WI38 (cell line): Measurements from ENCODE around the gene CATSPERZ.

Experiments
- H3K4me3 ChIP-seq: 2 replicates; pipeline ENCODE4 v1.5.1; 2011; ENCODE audit warnings: low read depth, mild to moderate bottlenecking, control low read depth, low read length
- TF ChIP-seq, protein P1 (sequence below): IDR thresholded peaks from 2 replicates; pipeline ENCODE4 v1.5.1; 2012; ENCODE audit warnings: low read depth, mild to moderate bottlenecking, control low read depth, low read length

Gene CATSPERZ

DNA sequence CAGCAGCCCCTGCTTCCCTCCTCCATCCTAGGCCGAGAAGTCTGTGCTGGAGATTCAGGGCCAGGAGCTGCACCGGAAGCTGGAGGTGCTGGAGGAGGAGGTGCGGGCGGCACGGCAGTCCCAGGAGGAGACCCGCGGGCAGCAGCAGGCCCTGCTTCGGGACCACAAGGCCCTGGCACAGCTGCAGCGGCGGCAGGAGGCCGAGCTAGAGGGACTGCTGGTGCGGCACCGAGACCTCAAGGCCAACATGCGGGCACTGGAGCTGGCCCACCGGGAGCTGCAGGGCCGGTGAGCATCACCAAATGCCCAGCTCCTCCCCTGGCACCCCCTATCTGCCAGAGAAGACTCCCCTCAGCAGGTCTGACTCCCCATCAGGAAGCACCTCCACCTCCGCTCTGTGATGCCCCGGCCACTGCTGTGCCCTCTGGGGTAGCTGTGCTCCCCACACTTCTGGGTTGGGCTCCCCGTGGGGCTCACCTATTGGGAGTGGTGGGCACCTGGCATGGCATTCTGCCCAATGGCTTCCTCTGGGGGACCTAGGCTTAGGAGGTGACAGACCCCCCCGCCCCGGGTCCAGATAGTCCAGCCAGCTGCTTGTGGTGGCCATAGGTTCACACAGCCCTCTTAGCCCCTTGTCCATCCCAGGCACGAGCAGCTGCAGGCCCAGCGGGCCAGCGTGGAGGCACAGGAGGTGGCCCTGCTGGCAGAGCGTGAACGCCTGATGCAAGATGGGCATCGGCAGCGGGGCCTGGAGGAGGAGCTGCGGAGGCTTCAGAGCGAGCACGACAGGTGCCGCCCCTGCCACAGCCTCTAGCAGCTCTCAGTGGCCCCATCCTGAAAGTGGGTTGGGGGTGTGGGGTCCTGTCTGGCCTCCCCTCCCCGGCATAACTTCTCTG lies 52.2 kb downstream of the CATSPERZ start:
- TF ChIP-seq, protein P1, sequence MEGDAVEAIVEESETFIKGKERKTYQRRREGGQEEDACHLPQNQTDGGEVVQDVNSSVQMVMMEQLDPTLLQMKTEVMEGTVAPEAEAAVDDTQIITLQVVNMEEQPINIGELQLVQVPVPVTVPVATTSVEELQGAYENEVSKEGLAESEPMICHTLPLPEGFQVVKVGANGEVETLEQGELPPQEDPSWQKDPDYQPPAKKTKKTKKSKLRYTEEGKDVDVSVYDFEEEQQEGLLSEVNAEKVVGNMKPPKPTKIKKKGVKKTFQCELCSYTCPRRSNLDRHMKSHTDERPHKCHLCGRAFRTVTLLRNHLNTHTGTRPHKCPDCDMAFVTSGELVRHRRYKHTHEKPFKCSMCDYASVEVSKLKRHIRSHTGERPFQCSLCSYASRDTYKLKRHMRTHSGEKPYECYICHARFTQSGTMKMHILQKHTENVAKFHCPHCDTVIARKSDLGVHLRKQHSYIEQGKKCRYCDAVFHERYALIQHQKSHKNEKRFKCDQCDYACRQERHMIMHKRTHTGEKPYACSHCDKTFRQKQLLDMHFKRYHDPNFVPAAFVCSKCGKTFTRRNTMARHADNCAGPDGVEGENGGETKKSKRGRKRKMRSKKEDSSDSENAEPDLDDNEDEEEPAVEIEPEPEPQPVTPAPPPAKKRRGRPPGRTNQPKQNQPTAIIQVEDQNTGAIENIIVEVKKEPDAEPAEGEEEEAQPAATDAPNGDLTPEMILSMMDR = no peak
- H3K4me3 ChIP-seq = no peak overlapping the region

DNA sequence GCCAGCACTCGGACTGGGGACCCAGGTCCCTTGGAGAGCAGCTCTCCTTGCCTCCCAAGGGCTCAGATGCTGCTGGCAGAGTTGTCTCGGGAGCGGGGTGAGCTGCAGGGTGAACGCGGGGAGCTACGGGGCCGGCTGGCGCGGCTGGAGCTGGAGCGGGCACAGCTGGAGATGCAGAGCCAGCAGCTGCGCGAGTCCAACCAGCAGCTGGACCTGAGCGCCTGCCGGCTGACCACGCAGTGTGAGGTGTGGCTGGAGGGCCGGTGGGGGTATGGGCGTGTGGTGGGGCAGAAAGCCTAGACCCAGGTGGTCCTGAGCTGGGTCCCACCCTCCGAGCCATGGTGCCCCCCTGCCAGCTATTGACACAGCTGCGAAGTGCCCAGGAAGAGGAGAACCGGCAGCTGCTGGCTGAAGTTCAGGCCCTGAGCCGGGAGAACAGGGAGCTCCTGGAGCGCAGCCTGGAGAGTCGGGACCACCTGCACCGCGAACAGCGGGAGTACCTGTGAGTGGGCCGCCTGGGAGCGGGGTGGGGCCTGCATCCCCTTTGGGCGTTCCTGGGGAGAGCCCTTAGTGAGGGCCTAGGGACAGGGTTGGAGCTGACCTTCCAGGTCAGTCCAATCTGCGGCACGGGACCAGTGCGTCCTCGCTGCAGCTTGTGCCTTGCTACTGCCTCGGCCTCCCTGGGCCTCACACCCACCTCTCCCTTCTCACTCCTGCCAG lies 53.0 kb downstream of the CATSPERZ start:
- TF ChIP-seq, protein P1 = no peak
- H3K4me3 ChIP-seq = no peak overlapping the region

DNA sequence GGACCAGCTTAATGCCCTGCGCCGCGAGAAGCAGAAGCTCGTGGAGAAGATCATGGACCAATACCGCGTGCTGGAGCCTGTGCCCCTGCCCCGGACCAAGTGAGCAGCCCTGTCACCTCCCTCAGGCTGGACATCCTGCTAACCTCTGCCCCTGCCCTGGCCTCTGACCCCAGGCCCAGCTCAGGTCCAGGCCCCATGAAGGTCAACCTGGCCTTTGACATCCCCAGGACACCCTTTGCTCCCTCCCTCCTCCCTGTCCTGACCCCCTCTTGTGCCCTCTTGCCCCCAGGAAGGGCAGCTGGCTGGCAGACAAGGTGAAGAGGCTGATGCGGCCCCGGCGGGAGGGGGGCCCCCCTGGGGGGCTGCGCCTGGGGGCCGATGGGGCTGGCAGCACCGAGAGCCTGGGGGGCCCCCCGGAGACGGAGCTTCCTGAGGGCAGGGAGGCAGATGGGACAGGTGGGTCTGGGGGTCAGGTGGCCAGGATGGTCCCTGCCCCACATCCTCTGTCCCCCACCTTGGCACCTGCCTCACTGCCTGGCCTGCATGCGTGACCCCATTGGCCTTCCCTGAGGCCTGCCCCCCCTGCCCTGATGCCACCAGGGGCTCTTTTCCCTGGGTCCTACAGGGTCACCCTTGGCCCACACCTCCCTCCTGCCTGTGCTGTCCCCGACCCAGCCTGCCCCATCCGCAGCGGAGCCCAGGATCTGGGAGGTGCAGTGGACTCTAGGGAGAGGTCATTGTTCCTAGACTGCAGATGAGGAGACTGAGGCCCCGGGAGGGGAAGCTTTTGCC lies 53.8 kb downstream of the CATSPERZ start:
- TF ChIP-seq, protein P1 = no peak
- no peak overlapping the region for H3K4me3 ChIP-seq
